ENCODE data around the gene STXBP6.

Gene STXBP6

DNA sequence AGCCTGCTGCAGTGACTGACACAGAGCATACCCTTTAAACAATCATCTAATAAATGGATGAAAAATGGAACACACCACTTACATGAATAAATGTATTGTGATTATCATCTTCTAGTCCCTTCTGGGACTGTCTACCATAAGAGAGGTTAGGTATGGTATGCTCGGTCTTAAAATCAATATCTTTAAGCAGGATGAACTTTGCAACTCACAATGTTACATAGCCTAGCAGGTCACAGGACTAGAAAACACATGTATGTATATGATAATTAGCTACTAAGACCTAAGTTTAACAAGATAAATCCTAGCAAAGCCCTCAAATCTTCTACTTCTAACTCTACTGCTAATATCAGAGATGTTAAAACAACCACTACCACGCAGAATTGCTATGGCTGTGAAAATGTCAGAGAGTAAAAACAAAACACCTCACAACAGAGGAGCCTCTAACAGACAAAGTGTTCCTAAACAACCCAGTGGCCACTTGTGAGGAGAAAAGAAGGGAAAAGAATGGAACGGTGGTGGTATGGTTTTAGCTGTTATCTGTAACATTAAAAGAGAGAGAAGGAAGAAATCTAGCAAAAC is 139.4 kb downstream of the STXBP6 start:
- no peak for DNase-seq

DNA sequence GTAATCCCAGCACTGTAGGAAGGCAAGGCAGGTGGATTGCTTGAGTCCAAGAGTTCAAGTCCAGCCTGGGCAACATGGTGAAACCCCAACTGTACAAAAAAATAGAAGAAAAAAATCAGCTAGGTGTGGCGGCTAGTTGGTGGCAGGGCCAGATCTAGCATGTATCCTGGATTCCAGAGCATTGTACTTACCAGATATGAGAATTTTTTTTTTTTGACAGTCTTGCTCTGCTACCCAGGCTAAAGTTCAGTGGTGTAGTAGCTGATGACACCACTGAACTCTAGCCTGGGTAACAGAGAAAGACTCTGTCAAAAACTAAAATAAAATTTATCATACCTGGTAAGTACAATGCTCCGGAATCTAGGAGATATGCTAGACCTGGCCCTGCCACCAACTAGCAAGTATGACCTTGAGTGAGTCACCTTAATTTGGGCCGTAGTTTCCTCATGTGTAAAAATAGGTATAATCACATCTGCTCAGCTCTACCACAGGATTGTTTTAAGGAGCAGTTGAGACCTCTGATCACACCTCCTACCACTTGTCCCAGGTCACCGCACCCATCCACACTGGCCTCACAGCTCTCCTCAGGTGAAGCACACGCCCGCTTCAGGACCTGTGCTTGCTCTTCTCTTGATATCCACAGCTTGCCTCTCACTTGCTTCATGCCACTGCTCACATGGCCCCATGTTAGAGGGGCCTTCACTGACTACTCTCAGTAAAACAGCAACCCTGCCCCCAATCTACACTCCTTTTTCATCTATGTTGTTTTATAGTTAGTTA is 140.2 kb downstream of the STXBP6 start:
- DNase-seq, result no peak

DNA sequence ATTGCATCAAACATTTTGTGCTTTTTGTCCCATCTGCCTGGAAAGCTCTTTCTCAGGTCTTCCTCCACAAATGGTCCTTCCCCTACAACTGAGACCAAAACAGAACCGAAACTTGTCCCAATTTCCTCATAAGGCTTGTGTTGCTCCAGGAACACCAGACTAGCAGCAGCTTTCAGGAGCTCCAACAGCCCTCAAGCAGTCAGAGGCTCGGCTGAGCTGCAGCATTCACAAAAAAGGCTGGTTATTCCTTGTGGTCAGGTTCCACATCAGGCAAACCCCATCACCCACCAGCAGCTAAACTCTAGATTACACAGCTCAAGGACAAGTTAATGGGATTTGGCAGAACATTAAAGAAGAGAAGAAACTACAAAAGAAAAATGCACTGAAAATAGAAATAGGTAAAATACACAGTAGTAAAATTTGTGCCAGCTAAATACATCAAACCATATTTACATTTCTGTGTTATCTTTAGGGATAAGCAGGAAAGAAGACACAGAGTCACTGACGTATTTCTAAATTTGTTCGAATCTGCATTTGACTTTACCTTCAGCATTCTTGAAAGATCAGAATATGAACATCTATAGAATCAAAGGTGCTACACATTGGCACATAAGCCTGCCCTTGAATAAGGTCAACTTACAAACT is 141.2 kb downstream of the STXBP6 start:
- DNase-seq, result no peak

DNA sequence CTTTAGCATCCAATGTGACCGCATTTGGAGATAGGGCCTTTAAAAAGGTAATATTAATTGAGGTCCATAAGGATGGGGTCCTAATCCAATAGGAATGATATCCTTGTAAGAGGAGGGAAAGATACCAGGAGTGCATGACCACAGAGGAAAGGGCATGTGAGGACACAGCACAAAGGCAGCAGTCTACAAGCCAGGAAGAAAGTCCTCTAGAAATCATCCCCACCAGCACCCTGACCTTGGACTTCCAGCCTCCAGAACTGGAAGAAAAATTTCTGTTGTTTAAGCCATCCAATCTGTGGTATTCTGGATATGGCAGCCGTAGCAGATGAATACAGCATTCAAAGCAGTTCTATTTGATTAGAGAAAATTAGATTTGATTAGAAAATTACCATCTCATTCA is 145.4 kb downstream of the STXBP6 start:
- DNase-seq, result no peak

DNA sequence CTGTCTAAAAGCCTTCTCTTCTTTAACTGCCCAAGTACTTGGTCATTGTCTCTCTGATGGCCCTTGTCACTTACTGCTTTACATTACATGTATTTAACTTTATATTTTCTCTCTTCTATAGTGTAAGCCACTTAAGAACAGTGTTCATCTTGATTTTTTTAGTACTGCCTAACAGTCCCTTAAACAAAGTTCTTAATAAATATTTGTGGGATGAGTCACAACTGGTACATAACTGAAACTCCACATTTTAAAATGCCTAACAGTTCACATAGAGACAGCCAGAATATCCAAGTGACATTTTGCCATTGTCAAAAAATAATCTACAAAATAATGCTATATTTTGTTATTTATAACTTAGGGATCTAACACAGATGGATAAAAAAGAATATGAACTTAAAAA is 146.6 kb downstream of the STXBP6 start:
- DNase-seq, result no peak

DNA sequence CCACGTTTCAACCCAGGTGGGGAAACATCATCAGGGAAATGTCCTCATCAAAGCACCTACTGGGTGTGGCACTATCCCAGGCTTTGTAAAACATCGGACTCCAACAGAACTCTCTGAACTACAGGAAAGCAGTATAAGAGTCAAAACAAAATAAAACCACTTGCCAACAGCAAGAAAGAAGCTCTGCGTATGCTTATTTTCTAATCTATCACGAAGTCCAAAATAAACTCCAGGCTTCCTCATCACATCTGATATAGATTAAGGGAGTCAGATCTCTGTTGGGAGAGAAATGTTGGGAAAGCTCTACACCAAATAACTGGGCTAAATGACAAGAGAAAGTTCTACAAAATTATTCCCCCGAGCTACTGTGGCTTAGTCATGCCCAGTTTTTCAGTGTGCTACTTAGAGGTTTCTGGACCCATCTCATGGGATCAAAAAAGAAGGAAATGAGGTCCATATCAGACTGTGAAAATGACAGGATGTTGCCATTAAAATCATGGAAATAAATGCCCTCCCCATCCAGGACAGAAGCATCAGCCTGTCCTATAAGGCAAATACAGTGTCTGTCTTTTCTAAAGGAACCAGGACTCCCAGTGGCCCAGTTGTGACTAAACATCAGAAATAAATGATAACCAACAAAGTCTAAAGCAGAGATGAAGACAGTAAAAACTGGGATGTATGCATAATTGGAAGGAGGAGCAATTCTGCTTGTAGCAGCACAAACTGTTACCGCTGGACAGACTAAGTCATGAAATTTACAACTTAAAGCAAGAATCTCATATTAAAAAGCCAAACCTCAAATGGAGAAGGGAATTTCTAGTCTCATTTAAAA is 149.5 kb downstream of the STXBP6 start:
- DNase-seq, result no peak

DNA sequence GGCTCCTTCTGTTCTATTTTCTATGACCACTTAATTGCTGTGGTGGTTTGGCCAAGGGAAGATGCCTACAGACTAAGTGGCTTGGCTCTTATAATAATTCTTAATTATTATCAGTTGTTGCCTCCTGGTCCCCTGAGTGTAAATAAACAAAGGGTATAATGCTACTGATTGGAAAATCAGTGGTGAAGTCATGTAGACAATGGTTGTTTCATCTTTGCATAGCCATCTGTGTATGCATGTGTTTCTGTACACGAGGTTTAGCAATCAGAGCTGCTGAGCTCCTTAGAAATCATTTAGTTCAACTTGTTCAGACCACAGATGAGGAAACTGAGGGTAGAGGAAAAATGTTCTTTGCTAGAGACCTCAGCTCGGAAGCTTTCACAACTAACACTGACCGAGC is 152.2 kb downstream of the STXBP6 start:
- DNase-seq, result no peak

DNA sequence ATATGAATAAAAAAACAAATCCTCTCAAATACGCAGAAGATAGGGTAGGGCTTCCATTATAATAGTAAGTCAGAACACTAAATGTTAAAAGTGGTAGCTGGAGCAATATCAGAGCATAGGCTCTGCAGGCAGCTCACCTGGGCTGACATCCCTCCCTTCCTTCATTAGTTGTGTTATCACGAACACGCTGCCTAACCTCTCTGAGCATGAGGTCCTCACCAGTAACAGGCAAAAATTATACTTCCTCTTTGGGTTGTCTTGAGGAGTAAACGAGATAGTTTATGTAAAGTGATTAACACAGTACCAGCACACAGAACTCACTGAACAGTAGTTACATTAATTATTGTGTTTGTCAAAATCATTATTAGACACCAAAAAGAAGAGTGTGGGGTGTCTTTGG is 154.3 kb downstream of the STXBP6 start:
- DNase-seq, result no peak

DNA sequence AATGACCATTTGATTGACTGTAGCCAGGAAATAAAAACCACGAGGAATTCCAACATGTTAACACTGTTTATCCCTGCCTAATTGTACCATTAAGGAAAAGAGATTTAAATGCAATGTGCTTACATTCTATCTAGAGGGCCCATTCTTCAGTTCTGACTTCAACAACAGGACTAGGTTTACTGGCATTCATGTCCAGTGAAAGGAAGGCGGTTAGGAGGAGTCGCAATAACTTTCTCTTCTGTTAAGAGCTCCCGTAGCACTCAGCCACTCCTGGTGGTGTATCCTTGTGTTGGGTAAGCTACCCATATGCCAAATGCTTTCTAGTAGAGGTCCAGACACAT is 154.7 kb downstream of the STXBP6 start:
- no peak for DNase-seq

DNA sequence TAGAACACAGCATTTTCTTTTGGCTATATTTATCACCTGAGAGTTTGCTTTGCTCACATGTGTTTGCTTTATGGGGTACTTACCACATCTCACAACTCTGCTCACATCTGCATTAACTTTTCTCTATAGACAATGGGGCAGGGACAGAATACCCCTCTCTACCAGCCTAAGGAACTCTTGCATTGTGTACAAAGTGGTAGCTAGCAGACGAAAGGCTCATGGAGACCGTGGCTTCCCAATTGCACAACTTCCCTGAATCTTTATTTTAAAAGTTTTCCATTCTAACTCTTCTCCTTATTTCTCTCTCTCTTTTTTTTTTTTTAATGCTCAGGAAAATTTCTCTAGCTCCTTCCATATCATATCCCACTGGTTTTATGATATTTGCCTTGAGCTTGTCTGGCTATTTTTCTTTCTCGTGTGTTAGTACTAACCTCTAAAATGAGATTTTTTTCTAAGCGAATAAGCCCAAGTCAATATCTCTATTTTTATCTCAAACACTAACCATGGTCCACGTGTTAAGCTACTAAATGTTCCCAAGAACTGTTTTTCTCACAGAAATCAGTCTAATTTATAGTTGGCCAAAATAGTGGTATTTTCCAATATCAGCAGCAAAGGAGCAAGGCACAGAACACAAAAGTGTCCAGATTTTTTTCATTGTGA is 155.2 kb downstream of the STXBP6 start:
- no peak for DNase-seq

DNA sequence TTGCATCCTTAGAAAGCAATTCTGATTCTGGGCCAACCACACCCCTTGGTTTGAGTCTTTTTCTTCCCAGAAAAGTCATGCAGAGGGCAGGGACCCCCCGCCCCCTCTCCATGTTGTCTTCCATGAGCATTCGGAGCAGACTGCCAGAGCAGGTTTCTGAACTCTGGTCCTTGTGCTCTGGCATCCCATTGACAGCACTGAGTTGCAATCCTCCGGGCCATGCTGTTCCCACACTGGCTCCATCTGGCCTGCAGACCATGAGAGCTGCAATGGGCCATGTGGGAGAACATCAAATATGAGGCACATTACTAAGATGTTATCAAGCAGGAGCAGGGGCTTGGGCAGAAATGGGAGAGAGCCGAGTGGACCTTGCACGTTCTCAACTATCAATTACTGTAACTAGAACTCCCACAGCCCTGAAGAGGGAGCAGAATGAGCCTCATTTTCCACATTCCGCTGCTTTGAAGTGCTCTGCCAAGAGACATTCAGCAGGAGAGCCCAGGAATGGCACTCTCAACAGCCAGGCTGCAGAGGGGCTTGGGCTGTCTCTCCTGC is 157.4 kb downstream of the STXBP6 start:
- DNase-seq, result no peak

DNA sequence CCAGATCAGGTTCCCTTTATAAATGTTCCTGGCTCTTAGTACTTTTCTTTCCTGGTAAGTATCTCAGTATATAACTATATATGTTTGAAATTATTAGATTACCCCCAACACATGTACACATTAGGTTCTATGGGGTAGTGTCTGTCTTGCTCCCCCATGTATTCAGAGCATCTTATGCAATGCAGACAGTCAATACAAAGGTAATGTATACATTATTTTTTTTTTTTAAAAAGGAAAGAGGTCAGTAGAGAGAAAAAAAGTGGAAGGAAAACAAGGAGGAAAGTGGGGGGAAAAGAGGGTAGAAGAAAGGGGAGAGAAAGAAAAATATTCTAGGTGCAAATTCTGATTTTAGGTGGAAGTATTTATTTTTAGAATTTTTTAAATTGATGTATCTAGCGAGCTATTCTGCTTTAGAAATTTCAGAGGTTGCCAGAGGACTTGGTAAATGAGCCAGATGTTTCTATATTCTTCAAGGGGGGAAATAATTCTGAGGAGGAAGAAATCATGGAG is 157.9 kb downstream of the STXBP6 start:
- no peak for DNase-seq

DNA sequence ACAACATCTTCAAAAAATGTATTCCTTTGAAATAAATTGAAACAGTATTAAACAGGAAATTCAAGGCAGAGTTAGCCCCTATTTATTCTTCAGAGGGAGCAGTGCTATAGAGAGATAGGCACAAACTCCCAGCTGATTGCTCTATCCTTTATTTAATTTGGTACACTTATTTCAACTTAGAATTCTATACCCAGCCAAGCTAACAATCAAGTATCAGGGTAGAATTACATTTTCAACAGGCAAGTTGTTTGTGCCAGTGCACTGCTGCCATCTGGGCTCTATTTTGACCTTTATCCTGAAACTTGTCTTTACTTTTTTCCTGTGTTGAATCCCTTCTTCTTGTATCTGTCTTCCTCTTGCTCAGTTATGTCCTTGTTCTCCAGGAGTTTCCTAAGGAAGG is 159.2 kb downstream of the STXBP6 start:
- no peak for DNase-seq

DNA sequence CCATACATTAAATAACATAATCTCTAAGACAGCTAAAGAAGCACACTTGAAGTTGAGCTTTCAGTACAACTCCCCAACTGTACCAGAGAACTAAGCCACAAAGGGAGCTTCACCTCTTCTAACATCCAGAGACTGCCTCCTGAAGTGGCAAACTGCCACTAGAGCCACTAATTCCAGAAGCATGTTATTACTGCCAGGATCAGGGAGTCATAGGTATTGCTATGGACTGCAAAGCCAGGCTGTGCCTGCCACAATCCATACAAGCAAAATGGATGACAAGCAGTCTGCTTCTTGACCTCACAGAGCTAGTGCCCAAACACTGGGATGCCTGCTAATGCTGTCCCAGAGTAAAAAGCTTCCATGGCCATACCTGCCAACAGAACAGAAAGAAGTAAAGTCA is 160.1 kb downstream of the STXBP6 start:
- DNase-seq, result no peak

DNA sequence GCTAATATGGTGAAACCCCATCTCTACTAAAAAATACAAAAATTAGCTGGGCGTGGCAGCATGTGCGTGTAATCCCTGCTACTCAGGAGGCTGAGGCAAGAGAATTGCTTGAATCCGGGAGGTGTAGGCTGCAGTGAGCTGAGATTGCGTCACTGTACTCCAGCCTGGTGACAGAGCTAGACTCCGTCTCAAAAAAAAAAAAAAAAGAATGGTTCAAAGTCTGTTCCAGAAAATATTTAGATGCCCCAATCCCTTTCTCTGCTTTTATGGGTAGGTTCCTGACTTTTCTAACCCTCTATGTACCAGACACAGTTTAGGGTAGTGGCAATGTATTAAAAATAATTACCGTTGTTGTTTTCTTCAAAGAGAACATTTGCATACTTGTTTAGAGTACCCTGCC is 161.4 kb downstream of the STXBP6 start:
- DNase-seq, result no peak

DNA sequence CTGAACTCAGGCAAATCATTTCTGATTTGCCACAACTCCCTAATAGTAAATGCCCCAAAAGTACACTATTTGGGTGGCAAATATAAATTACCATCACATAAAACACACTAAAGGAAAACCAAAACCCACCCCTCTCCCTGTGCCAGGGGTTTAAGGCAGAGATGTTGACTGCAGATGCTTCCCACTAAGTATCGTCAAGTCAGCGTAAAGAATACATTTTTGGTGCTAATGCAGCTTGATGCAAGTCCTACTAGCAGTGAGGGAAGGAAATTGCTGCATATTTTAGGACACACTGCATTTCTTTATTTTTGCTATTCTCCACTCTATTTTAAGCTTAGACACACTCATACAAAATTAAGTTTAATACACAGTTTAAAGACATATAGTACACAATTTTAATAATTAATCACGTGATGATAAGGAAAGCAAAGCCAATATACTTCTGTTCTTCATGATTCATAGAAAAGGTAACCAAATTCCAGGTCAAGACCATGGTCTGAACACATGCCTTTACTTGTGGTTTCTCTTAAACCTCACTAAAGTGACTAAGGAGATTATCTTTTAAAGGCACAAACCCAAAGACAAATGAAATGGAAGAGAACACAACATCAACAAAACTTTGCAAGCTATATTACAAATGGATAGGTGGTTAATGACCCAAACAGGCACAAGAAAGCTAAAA is 162.2 kb downstream of the STXBP6 start:
- no peak for DNase-seq

DNA sequence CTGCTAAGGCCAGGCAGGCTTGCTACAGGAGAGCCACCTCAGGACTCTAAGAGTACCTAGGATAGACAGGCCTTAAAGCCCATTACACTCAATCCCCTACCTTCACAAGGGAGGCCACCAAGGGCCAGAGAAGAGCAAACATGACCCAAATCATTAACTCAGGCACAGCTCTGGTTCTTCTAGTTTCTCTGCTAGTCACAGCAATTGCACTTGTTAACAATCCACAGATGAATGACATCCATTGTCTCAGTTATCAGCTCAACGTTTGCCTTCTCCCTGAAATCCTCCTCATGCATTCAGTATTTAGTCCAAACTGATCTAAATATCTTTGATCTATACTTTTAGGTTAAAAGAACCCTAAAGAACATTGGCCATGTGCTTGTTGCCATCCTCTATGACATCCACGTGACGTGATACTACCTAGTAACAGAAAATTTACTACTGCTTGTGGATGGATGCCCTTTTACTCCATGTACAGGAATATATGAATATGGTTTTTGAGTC is 164.5 kb downstream of the STXBP6 start:
- DNase-seq, result no peak

DNA sequence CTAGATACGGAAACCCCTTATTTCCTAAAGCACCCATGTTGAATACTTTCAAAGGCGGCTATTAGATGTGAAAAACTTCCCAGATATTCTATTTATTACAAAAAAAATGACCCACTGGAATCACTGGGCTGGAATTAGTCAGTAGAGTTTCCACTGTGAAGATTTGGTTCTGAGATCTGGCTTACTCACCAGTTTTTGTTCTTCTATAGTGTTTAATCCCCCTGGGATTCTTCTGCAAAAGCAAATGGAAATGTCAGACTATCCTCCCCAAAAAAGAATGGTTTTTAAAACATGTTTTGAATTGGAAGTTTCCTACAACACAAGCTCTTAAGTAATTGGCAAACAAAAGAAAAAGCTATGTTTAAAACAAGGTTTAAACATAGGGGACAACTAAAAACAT is 166.4 kb downstream of the STXBP6 start:
- DNase-seq, result no peak

DNA sequence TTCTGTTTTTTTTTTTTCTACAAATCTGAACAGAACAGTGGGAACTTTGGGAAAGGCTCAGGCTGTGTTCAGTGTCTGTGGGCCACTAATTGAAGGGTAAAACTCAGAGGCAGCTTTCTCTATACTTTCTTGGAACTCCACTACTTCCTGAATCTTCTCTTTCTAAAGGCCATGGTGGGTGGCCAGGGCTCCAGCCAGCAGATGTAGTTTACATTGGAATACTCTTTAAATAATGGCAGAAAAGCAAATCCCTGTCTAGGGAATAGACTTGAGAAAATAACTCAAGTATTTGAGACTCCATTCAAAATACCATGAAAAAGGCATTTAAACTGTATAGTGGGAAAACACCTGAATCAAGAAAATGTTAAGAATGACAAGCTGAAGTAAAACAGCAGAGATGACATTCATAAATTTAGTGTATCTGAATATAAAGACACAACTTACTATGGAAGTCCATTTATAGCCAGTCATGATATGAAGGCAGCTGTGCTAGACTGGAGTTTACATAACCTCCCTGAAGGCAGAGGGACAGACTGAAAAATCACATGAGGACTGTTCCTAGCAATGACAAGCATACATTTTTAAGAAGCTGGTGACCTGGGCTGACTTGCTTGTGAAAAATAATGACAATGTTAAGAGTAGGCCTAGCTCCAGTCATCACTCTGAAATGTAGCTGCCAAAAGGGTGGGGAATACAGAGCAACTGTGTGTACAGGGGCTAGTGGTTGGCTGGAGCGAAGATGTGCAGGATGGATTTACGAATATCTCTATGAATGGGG is 168.6 kb downstream of the STXBP6 start:
- DNase-seq, result no peak

DNA sequence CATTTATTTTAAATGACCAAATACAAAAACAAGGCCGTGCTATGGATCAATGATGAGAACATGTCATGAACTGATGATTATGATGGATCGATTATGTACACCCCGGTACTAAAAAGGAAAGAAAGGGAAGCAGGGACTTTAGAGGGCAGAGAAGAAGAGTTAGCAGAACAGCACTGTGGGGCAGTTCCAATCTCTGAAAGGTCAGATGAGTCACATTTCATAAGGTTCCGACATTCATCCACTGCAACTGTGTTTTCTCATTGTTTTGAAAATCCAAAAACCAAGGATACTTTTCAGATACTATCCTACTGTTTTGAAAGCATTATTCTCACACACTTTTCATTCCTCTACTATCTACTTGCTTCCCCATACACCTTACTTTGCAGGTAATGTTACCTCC is 169.3 kb downstream of the STXBP6 start:
- DNase-seq, result no peak
